Endometrial microvascular endothelial cells (primary cell): ENCODE measurements around the gene KCNJ5. TPM values are rescaled to one million over a fixed set of nuclear protein-coding genes. Genes with fewer than 3 reads are reported as not detected.
"Not testable (repeated sequence)": the region's sequence is repeated elsewhere in the genome, so short reads cannot be mapped to it uniquely, and the experiment has no call there.

Experiments
- in situ Hi-C: cut with HindIII; loops from 2 replicates; pipeline ENCODE4 v1.10.0; 2017; ENCODE audit warnings: low sequenced_read_pairs, low pct_unique_long_range_greater_than_20kb; ENCODE audit errors: inconsistent ontology term
- total RNA-seq: library from RNA; depleted of rRNA; stranded (reverse); fragments of >200 nt; gene quantifications from one replicate; pipeline ENCODE4 v1.2.3, GENCODE V29; 2015; ENCODE audit errors: inconsistent ontology term

The KCNJ5 gene
- total RNA-seq, 1 donor from 2014 or later: not detected

DNA sequence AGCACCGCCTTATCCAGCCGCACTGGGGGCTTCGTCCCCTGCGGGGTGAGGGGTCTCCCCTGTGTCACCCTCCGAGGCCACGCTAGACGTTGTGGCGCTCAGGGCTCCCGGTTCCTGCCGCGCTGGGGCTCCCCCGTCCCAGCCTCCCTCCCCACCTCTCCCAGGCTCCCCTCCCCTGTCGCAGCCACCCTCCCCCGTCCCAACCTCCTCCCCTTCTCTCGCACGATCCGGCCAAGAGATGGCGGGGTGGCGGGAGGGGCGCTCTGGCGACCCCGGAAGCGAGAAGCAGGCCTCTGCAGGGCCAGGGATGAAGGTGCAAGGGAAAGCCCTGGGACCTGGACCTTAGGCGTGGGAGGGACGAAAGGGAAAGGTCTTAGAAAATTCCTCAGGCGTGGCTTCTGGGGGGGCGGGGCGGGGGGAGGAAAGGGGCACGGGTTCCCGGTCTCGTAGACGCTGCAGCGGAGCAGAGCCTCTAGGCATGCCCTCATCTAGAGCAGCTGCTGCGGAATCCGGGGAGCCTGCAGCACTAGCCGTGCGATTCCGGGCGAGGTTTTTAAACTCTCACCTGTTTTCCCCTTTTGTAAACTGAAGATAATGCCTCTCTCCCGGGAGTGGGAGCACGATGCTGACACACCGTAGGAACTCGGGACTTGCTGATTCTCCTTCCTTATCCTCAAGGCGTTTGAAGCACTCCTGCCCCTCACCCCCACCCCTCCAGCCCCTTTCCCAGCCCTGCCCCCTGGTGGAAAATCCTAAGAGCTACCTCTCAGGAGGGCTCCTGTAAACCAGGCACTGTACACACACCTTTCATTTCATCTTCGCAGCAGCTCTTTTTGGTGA lies 14.4 kb downstream of the KCNJ5 start:
- in situ Hi-C loops: no loop called here

DNA sequence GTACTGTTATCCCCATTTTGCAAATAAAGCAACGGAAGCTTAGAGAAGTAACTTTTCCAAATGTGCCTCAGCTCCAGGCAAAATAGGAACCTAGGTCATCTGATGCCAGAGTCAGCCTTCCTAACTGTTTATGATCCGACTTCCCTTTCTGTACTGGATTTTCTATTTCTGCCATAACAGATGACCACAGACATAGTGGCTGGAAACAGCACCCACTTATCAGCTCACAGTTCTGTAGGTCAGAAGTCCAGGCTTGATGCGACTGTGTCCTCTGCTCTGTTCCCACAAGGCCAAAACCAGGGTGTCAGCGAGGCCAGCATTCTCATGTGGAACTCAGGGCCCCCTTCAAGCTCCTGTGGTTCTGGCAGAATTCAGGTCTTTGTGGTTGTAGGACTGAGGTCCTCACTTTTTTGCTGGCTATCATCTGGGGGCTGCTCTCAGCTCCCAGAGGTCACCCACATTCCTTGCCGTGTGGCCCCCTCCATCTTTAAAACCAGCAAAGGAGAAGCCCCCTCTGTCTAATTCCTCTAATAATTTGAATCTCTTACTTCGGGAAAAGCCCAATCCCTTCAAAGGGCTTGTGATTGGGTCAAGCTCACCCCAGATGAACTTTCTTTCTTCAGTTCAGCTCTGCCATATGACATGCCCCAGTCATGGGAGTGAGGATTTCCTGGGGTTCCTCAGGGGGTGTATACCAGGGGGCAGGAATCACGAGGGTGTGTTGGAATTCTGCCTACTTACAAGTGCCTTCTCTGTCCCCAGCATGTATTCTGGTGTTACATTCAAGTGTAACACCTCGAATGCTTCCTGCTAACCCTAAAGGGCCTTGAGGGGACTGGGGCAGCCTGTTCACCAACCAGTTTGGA lies 15.3 kb downstream of the KCNJ5 start:
- in situ Hi-C loops: no loop called here

DNA sequence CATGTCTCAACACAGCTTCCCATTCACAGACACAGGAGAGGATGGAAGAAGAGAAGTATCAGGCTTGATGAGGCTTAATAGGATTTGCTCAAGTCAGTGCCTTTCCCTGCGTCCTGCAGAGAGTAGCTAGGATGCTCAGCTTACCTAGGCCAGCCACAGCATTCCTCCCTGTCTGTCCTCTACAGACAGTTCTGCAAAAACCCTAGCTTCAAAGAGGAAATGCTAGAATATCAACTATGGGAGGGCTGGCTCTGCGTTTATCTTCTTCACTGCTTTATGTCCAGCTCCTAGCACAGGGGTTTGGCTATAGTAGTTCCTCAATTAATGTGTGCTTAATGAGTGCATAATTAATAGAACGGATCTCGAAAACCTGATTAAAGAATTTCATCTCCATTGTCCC lies 16.4 kb downstream of the KCNJ5 start:
- in situ Hi-C loops: no loop called here

DNA sequence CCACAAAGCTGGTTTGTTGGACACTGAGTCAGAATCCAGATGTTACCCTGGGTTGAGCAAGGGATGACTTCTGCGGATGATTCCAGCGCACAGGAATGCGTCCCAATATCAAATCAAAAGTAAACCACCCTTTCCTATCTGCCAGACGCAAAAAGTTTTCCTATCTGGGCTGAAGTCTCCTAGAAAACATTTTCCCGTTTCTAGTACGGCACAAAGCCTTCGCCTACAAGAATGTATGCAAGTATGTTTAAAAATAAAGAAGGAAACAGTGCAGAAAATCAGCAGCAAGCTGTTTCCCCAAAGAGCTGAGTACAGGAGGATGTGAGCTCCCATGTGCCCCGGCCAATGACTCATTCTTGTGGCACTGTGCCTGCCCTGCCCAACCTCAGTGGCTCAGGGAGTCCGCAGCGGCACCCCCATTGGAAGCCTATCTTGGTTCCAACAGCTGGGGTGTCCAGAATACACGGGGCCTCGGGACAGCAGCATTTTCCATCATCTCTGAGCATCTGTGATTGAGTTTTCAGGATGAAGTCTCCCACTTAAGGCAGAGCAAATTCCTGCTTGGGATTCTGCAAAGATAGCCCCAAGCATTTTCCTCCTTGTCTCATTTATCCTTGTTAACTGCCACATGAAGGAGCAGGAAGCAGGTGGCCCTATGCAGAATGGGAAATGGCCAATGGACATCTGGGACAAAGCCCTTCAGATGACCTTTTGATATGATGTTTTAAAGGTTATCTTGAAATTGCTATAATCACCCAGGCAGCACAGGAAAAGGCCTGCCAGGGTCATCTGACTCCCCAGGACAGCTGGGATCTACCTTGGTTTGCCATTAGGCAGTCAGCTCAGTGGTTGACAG lies 17.5 kb downstream of the KCNJ5 start:
- in situ Hi-C loops: no loop called here

DNA sequence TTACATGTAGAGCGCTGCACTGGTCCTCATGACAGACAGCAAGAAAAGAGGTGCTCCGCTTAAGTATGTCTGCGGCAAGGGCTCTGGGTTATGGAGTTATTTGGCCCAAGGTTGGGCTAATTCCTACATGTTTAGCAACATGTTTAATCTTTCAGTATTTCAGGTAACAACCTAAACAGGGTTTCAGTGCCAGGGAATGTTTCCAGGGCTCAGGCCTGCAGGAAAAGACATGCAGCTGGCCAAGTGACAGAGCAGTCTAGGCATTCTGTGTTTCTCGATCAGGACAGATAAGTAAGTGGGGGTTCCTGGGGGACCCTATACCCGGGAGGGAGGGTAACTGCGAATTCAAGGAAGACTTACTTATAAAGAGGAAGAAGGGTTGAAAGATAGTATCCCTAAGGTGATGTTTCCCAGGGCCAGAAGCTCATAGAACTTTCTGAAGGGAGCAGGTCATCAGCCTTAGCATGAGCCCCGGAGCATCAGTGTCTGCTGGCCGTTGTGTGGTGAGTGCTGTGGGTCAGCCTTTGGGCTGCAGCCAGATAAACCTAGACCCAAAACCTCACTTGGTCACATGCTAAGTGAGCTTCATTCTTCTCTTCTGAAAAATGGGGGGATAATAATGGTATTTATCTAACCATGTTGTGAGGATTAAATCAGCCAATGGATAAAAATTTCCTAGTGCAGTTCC lies 18.4 kb downstream of the KCNJ5 start:
- in situ Hi-C loops: no loop called here

DNA sequence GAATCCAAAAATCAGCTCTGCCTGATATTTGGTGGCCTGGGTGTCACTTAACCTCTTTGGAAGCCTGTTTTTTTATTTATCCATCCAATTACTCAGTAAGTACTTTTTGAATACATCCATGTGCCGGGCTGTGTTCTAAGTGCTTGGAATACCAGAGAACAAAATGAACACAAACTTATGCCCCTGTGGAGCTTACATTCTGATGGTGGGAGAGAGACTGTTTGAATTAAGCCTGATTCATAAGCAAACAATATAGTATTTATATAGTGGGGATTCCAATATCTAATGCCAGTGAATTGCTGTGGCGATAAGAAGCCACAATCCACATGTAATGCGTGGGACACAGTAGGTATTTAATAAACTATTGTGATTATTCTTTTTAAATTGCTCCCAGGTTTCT lies 19.4 kb downstream of the KCNJ5 start:
- in situ Hi-C loops: no loop called here

DNA sequence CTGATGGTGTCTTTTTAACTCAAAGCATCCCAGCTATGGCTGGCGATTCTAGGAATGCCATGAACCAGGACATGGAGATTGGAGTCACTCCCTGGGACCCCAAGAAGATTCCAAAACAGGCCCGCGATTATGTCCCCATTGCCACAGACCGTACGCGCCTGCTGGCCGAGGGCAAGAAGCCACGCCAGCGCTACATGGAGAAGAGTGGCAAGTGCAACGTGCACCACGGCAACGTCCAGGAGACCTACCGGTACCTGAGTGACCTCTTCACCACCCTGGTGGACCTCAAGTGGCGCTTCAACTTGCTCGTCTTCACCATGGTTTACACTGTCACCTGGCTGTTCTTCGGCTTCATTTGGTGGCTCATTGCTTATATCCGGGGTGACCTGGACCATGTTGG lies 20.1 kb downstream of the KCNJ5 start:
- in situ Hi-C loops: no loop called here

DNA sequence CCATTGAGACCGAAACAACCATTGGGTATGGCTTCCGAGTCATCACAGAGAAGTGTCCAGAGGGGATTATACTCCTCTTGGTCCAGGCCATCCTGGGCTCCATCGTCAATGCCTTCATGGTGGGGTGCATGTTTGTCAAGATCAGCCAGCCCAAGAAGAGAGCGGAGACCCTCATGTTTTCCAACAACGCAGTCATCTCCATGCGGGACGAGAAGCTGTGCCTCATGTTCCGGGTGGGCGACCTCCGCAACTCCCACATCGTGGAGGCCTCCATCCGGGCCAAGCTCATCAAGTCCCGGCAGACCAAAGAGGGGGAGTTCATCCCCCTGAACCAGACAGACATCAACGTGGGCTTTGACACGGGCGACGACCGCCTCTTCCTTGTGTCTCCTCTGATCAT lies 20.5 kb downstream of the KCNJ5 start:
- in situ Hi-C loops: no loop called here

DNA sequence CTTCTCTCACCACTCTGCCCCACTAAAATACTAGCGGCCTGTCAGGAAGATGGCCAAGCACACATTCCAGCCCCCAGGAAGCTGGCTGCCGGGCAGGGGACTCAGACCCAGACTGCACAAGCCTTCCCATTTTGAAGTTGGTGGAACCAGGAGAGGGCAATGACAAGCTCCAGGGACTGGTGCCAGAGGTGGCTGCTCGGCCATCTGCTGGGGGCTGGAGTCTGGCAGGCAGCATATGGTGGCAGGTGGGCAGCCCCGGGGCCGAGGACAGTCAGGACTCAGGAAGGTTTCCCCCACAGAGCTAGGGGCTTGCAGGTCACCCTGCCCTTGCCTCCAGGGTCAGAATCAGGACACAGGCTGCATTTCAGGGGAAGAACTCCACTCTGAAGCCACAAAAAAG lies 22.6 kb downstream of the KCNJ5 start:
- in situ Hi-C loops: no loop called here

DNA sequence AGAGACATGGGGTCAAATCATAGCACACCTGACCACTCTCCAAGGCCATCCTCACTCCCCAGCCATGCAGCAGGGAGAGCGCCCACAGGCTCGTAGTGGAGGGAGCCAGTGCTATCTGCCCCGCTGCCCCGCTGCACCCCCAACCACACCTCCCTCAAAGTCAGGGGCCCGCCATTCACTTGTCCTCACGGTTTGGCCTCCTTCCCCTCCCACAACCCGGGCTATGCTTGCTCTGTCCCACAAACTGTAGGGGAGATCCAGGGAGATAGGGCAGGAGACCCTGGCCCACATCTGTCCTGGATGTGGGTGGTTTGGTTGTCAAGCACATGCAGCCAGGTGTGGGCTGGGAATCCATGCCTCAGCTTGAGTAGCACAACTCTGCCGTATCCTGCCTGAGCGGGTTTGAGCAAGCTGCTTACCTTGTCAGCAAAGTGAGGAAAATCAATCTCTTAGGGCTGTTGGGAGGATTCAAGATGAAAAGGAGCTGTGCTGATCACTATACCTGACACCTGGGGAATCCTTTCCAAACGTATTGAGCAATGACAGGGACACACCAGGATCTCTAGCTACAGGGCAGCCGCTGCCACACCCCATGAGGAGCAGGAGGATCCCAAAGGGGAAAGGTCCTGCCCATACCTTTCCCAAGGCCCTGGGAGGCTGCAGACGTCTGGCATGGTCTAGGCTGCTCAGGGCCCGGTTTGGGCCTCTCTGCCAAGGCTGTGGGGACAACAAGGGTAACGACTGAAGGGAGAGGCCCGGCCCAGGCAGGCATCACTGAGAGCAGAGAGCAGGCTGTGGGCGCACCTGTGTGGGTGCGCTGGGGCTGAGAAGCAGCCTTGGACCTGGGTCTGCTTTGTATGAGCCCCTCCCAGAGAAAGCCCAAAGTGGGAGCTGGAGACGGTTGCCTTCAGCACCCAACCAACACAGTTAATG lies 23.3 kb downstream of the KCNJ5 start:
- in situ Hi-C loops: no loop called here

DNA sequence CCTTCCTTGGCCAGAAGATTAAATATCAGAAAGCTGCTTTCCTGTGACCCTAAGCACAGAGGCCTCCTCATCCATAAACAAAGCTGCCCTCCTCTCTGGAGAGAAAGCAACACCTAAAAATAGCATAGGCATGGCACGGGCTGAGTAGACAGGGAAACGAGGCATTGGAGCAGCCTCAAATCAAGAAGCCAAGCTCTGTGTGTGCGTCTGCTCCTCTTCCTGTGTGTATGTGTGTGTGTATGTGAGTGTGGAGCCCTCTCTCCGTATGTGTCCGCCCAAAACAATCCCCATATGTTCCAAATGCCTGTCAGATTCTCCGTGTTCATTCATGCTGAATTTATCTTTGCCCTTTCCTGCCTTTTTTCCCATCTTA lies 24.0 kb downstream of the KCNJ5 start:
- in situ Hi-C loops: no loop called here

DNA sequence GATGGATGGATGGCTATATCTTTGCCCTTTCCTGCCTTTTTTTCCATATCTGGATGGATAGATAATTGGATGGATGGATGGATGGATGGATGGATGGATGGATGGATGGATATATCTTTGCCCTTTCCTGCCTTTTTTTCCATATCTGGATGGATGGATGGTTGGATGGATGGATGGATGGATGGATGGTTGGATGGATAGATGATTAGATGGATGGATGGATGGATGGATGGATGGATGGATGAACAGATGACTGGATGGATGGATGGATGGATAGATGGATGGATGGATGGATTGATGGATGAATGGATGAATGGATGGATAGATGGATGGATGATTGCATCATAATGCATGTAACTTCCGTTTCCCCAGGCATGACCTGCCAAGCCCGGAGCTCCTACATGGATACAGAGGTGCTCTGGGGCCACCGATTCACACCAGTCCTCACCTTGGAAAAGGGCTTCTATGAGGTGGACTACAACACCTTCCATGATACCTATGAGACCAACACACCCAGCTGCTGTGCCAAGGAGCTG lies 24.9 kb downstream of the KCNJ5 start:
- in situ Hi-C loops: no loop called here

DNA sequence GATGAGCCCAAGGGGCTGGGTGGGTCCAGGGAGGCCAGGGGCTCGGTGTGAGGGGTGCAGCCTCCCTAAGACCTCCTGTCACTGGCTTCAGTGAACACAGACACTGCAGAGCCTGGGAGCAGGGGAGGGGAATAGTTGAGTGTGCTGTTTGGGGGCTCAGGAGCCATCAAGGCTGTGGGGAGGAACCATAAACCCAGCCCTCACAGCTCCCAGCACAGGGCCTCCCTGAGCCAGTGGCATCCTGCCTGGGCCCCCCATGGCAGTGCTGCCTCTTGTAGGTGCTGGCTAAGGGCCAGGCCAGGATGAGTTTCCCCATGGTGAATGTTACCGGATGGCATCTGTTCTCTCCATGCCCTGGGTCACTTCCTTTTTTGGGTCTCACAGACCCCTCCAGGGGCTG lies 25.5 kb downstream of the KCNJ5 start:
- in situ Hi-C loops: no loop called here

DNA sequence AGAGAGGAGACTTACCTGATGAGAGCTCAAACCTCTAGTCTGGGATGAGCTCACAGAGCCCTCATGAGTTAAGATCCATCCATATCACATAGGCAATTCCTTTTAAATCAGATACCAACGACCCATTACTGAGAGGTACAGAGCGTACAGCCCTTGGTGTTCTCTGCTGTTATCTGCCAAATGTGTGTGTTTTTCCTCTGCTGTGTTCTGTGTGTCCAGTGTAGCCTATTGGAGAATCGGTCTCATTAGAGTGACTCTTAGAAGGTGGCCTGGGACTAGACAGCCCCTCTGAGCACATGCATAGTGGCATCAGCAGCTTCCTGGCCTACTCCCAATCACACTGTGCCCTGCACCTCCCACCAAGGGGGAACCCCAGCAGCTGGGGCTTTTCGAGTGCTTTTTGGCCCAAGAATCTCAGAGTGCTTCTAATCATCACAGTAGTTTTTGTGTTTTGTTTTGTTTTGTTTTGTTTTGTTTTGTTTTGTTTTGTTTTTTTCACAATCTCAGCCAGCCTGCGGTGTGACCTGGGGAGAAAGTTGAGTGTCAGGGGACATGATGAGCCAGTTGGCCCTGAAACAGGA lies 26.1 kb downstream of the KCNJ5 start:
- in situ Hi-C loops: no loop called here

DNA sequence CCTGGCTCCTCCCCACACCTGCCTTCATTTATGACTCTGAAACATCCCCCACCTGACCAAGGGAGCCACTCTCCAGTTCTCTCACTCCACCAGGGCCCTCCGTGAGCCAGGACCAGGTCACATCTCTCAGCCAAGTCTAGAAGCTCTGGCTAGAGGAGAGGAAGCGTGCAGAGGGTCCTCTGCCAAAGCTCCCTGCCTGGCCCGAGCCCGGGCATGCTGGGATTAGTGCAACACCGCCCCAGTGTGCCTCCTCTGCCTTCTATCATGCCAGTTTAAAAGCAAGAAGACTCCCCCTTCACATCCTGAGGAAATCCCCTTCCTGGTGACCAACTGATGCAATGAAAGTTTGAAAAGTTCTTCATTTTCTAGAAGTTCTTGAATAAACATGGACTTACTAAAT lies 28.1 kb downstream of the KCNJ5 start:
- in situ Hi-C loops: no loop called here

DNA sequence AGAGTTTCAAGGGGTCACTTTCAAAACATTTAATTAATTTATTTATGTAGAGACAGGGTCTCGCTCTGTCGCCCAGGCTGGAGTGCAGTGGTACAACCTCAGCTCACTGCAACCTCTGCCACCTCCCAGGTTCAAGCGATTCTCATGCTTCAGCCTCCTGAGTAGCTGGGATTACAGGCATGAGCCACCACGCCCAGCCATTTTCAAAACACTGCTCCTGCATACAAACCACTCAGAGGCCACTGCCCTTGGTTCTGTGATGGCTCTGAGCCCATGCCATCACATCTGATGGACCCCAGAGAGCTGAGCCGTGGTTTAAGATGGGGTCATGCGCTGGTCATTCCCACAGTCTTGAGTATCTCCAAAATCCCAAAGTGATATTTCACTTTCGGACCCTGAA lies 28.5 kb downstream of the KCNJ5 start:
- in situ Hi-C loops: not testable (repeated sequence)

DNA sequence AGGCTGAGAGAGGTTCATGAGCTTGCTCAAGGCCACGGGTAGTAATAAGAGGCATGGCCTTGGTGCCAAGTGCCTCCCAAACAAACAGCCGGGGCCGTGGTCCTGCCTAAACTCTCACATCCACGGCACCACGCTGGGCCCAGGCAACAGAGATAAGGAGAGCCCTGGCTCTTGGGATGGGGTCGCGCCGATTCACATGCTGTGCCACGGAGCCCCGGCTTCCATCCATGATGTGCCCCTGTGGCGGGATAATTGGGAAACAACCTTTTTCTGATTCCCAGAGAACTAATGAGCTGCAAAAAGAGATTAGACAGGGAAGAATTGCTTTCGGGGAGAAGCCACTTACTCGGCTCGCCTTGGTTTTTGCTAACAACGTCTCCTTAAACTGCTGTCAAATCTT lies 29.5 kb downstream of the KCNJ5 start:
- in situ Hi-C loops: no loop called here
